ENCODE measurements around the gene SMAD3. TPM values are rescaled to one million over a fixed set of nuclear protein-coding genes. Genes with fewer than 3 reads are reported as not detected.

The SMAD3 gene
- total RNA-seq, 4 donors from 2014 or later = 25.9 to 69.4 (median 35.2) TPM

- TF ChIP-seq POLR2A (IDR thresholded peaks at IDR 0.05) (no peak), CTCF (IDR thresholded peaks at IDR 0.05) (no peak)
Measured at GRCh38 chr15:67110958-67111864, 45.8 kb downstream of the SMAD3 start.

GRCh38 chr15:67114046-67114445, 48.6 kb downstream of the SMAD3 start:
- H3K4me3 ChIP-seq (ENCODE audit: low read depth, poor library complexity, severe bottlenecking) = no peak overlapping the region
- intact Hi-C loops (cut with DNase I; ENCODE audit: low total_unique reads) = no loop called here
- DNase-seq (ENCODE audit: low spot score in 2 of 2) = no peak
- WGBS, 2 donors = 93 to 96% methylated on average over 8 of the region's 8 CpGs
- TF ChIP-seq POLR2A (IDR thresholded peaks at IDR 0.05) (no peak), CTCF (IDR thresholded peaks at IDR 0.05) (no peak)

More at GRCh38 chr15:67110958-67111864, 45.8 kb downstream of the SMAD3 start:
- WGBS, 2 donors = 94 to 95% methylated on average over 2 of the region's 2 CpGs
- H3K4me3 ChIP-seq (ENCODE audit: low read depth, poor library complexity, severe bottlenecking) = no peak overlapping the region
- intact Hi-C loops (cut with DNase I; ENCODE audit: low total_unique reads) = no loop called here
- DNase-seq (ENCODE audit: low spot score in 2 of 2) = no peak

GRCh38 chr15:67114846-67115585, 49.6 kb downstream of the SMAD3 start:
- intact Hi-C loops (cut with DNase I; ENCODE audit: low total_unique reads) = no loop called here
- TF ChIP-seq POLR2A (IDR thresholded peaks at IDR 0.05) = no peak
- TF ChIP-seq CTCF (IDR thresholded peaks at IDR 0.05) = no peak
- 57 to 66% methylated on average over 6 of the region's 6 CpGs for WGBS, 2 donors
- DNase-seq (ENCODE audit: low spot score in 2 of 2) = no peak
- H3K4me3 ChIP-seq (ENCODE audit: low read depth, poor library complexity, severe bottlenecking) = no peak overlapping the region

- intact Hi-C loops (cut with DNase I; ENCODE audit: low total_unique reads) = no loop called here
- DNase-seq (ENCODE audit: low spot score in 2 of 2) = no peak
- 62 to 71% methylated on average over 1 of the region's 1 CpG for WGBS, 2 donors
- H3K4me3 ChIP-seq (ENCODE audit: low read depth, poor library complexity, severe bottlenecking) = no peak overlapping the region
- TF ChIP-seq CTCF (IDR thresholded peaks at IDR 0.05) (no peak), POLR2A (IDR thresholded peaks at IDR 0.05) (no peak)
Measured at GRCh38 chr15:67115586-67115969, 50.2 kb downstream of the SMAD3 start.

DNA sequence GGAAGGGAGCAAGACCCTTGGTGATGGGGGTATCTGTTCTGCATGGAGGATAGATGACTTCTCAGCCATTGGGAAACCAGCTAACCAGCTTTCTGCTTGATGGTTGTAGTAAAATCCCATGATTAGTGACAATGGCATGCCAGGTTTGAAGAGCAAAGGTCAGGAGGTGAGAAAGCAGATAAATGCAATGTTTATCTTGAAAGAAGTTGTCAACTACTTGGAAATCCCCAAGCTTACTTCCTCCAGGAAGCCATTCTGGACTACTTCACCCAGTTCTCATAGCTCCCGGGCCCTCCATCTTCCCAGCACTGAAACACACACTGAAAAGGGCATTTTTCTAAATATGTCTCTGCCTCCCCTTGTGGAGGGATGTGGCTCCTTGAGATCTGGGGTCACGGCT, 51.3 kb downstream of the SMAD3 start:
- intact Hi-C loops (cut with DNase I; ENCODE audit: low total_unique reads) = no loop called here
- 84% methylated on average over 2 of the region's 2 CpGs for WGBS, 2 donors
- TF ChIP-seq POLR2A (IDR thresholded peaks at IDR 0.05) (no peak), CTCF (IDR thresholded peaks at IDR 0.05) (no peak)
- H3K4me3 ChIP-seq (ENCODE audit: low read depth, poor library complexity, severe bottlenecking) = no peak overlapping the region
- no peak for DNase-seq (ENCODE audit: low spot score in 2 of 2)
